GM21447 (cell line): ENCODE results near the gene VWA1.
"Not testable (repeated sequence)": the region's sequence is repeated elsewhere in the genome, so short reads cannot be mapped to it uniquely, and the experiment has no call there.

Experiments used
- ATAC-seq: cut with Tn5 transposase; IDR thresholded peaks from one replicate; pipeline ENCODE4 v1.9.1; 2021; ENCODE audit not compliant: unreplicated experiment

Gene VWA1

DNA sequence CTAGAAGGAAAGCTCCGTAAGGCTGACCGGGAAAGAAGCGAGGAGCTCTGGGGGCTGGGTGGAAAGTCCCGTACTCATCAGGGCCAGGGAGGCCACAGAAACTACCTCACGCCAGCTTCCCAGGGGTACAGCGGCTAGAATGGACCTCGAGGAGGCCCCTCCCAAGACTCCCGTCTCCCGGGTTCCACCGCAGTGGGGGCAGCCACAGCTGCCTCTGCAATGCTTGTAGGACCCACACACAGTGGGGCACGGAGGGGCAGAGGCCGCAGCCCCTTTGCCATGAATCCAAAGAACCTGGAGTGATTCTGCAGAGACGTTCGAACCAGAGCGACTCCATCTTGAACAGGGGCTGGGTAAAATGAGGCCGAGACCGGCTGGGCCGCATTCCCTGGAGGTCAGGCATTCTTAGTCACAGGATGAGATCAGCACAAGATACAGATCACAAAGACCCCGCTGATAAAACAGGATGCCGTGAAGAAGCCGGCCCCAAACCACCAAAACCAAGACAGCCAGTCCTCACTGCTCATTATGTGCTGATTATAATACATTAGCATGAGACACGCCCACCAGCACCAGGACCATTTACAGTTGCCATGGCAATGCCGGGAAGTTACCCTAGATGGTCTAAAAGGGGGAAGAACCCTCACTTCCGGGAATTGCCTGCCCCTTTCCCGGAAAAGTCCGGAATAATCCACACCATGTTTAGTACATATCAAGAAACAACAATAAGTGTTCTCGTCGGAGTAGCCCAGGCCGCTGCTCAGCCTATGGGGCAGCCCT, 12.8 kb upstream of the VWA1 start:
- no peak for ATAC-seq

DNA sequence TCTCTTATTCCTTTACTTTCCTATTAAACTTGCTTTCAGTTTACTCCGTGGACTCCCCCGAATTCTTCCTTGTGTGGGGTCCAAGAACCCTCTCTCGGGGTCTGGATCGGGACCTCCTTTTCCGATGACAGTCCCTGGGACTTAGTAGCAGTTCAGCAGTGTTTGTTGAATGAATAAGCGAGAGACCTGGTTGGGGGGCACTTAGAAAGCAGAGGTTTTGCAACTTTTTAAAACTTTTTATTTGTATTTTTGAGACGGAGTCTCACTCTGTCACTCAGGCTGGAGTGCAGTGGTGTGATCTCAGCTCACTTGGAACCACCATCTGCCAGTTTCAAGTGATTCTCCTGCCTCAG, 12.3 kb upstream of the VWA1 start:
- ATAC-seq, result no peak

DNA sequence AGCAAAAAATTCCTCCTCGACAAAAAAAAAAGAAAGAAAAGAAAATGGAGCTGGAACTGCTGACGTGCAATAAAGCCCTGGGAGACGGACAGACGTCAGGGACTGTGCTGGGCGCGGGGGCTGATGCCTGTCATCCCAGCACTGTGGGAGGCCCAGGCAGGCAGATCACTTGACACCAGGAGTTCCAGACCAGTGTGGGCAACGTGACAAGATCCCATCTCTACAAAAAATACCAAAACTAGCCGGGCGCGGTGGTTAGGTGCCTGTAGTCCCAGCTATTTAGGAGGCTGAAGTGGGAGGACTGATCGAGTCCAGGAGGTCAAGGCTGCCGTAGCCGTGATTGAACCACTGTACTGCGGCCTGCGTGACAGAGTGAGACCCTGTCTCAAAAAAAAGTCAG, 10.8 kb upstream of the VWA1 start:
- ATAC-seq, result no peak

DNA sequence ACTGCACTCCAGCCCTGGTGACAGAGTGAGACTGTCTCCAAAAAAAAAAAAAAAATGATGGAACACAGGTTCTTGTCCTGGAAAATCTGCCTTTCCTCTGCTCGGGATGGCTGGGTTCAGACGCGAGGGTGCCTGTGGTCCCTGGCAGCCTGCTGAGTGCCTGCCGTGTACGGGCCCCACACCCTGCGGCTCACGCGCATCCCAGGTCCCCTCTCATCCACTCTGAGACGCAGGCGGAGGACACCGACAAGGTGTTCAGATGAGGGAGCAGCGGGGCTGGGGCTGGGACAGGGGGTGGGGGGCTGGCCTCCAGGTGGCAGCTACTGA, 10.1 kb upstream of the VWA1 start:
- ATAC-seq, result no peak

DNA sequence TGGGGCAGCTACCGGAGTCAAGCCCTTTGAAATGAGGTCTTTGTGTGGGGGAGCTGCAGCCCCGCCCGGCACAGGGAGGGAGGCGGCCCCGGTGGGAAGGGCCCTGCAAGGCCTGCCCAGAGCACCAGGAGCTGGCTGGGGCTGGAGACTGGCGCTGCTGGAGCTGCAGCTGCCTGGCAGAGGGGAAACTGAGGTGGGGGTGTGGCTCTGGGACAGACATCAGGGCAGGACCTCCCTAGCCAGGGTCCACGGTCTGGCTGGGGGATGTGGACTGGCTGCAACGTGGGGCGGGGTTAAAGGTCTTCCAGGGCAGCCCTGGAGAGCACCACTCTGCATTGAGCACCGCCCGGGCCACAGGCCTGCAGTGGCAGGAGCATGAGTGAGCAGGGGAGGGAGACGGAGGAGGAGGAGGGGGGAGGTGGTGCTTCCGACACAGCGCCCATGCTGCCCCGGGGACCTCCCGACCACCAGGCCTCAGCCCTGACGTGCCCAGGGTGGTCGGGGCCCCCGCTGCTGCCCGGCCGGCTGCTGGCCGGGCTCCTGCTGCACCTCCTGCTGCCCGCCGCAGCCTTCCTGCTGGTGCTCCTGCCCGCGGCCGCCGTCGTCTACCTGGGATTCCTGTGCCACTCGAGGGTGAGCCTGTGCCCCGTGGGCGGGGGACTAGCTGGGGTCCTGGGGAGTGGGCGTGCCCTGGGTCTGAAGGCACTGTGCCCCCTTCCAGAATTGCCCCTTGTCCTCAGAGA, 9.6 kb upstream of the VWA1 start:
- no peak for ATAC-seq

DNA sequence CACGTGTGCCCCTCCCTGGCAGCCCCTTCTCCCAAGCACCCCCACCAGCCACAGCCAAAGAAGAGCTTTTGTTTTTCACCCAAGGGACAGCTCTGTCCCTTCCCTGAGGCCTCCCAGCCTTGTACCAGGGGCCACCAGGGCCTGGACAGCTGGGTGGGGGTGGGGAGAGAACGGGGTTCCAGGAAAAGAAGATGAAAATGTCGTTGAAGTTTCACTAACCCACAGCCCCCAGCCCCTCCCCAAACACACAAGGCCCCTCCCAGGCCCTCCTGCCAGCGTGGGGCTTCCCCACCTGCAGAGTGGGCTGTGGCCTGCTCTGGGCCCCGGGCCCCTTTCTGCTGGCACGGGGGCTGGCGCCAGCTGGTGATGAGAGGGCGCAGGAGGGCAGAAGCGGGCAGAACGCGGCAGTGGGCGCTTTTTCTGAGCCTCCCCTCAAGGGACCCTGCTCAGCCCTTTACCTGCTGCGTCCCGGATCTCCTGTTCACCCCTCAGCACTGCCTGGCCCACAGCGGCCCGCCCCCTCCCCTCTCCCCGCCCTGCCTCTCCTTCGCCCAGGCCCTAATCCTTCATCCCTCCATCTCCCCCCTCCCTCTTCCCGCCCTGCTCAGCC, 8.9 kb upstream of the VWA1 start:
- no peak for ATAC-seq

DNA sequence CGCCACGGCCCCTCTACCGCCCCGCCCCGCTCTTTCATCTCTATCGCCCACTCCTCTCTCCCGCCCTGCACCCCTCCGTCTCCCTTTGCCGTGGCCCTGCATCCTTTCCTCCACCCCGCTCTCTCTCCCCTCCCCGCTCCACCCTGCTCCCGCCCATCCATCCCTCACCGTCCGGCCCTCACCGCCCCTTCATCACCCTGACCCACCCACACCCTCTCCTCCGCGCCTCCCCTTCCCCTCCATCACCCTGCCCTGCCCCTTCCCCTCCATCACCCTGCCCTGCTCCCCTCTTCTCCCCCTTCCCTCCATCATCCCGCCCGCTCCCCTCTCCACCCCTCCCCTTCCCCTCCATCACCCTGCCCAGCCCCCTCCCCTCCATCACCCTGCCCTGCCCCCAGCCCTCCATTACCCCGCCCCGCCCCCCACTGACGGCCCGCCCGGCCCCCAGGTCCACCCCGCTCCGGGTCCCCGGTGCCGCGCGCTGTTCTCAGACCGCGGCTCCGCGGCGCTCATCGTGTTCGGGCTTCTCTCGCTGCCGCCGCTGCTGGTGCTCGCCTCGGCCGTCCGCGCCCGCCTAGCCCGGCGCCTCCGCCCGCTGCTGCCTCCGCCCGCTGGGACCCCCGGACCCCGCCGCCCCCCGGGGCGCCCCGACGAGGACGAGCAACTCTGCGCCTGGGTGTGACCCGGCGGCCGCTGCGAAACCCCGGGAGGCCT, 8.2 kb upstream of the VWA1 start:
- no peak for ATAC-seq

DNA sequence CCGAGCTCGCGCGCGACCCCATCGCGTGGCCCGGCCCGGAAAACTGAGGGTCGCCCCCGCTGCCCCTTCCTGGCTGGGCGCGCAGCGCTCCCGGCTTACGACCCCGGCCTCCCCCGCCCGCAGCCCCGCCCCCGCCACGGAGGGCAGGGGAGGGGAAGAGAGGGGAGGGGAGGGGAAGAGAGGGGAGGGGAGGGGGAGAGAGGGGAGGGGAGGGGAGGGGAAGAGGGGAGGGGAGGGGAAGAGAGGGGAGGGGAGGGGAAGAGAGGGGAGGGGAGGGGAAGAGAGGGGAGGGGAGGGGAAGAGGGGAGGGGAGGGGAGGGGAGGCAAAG, 7.7 kb upstream of the VWA1 start:
- no peak for ATAC-seq

DNA sequence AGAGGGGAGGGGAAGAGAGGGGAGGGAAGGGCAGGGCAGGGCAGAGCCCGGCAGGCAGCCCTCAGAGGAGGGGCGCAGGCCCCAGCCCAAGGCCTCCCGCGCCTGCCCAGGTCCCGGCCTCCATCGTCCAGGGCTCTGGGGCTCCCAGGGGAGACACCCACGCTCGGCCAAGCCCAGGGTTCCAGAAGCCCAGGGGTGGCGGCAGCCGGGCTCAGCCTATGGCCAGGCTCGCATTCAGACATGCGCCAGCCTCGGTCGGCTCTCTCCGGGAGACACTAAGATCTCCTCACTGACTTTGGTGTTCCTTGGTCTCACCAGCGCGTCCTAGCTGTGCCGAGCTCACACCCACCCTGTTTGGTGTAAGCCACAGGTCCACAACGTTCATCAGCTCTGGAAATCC, 7.3 kb upstream of the VWA1 start:
- ATAC-seq, result no peak

DNA sequence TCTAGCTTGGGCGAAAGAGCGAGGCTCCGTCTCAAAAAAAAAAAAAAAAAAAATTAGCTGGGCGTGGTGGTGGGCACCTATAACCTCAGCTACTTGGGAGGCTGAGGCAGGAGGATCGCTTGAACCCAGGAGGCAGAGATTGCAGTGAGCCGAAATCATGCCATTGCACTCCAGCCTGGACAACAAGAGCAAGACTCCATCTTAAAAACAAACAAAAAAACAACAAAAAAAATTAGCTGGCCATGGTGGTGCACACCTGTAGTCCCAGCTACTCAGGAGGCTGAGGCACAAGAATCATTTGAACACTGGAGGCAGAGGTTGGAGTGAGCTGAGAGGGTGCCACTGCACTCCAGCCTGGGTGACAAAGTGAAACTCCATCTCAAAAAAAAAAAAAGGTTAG, 6.5 kb upstream of the VWA1 start:
- not testable (repeated sequence) for ATAC-seq

DNA sequence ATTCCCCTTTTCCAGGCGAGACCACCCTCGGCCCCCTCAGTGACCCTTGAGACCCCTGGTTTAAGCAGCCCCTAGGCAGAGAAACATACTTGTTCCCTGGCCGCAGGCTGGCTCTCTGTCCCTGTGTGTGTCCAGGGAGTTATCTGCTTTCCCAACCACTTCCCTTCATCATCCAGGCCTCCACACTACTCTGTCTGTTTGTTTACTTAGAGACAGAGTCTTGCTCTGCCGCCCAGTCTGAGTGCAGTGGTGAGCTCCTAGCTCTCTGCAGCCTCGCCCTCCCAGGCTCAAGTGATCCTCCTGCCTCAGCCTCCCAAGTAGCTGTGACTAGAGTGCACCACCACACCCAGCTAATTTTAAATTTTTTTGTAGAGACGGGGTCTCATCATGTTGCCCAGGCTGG, 5.8 kb upstream of the VWA1 start:
- ATAC-seq, result no peak

DNA sequence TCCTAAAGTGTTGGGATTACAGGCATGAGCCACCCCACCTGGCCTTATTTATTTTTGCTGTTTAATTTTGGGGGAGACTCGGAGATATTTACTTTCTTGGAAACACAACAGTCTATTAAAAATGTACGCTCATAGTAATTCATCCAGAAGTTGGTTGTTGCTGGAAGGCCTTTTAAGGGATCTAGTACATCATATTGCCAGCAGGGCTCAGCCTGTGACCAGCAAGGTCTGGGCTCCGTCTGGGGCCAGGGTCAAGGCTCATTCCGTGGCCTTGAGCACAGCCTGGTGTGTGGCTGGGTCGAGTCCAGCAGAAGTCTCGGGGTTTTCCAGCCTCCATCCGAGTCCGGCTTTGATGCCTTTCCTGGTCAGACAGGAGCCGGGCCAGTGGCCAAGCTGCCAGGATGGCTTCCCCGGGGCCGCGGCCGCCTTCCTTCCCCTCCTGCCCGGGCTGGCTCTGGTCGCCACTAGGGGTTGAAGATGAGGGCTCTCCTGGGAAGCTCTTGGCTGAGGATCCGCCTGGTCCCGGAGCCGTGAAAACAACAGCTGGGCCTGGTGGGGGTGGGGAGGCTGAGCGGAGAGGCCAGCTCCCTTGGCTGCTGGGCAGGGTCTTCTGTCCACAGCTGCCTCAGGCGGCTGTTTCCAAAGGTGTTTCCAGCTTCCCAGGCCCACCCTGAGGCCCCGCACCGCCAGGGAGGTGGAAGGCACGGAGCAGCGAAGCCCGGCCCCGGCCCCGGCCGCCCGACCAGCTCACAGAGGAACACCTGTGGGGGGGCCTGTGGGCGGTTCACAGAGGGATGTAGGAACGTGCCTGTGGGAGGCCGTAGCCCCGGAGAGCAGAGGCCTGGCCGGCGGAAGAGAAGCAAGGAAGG, 5.1 kb upstream of the VWA1 start:
- no peak for ATAC-seq

DNA sequence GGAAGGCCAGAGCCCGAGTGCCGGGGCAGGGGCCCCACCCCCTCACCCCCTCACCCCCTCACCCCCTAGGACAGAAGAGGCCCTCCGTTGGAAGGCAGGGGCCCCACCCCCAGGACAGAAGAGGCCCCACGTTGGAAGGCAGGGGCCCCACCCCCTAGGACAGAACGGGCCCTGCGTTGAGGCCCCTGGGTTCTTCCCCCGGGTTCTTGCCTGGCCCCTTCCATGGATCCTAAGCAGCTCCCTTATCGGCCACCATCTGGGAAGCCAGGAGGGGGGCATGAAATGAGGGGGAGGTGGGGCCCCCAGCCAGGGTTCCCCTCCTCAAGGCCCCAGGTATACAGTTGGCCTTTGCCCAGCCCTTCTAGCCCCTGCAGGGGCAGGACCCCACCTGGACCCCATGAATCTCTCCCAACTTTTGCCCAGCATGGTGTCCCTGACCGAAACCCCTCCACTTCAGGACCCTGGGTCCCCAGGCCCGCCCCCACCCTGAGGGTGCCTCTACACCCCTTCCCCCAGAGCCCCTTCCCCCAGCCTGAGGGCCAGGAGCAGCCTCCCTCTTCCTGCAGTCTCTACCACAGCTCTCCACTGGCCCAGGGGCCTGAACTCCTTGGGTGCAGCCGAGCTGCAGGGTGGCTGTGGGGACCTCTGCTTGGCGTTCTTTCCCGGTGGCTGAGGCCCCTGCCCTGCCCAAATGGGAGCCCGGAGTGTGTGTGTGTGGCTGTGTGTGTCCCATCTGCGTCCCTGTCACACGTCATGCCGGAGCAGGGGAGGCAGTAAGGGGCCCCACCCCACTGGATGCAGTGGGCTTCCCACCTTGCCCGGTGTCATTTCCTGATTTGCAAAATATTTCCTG, 4.3 kb upstream of the VWA1 start:
- ATAC-seq, result no peak

DNA sequence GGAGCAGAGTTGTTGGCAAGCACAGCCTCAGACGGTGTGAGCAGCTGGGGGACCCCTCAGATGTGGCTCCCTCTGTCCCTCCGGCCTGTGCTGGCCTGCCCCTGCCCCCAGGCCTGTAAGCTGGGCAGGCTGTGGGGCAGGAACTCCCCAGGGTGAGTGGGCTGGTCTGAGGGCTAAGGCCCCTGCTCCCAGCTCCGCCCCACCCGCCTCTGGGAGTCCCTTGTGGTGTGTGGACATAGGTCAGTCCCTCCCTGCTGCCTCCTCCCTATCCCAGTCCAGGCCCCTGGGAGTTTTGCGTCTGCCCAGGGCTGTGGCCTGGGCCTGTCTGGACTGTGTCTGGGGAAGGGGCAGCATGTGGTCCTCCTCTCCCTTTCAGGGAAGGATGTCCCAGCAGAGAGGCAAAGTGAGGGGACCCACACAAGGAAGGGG, 3.6 kb upstream of the VWA1 start:
- ATAC-seq, result no peak

DNA sequence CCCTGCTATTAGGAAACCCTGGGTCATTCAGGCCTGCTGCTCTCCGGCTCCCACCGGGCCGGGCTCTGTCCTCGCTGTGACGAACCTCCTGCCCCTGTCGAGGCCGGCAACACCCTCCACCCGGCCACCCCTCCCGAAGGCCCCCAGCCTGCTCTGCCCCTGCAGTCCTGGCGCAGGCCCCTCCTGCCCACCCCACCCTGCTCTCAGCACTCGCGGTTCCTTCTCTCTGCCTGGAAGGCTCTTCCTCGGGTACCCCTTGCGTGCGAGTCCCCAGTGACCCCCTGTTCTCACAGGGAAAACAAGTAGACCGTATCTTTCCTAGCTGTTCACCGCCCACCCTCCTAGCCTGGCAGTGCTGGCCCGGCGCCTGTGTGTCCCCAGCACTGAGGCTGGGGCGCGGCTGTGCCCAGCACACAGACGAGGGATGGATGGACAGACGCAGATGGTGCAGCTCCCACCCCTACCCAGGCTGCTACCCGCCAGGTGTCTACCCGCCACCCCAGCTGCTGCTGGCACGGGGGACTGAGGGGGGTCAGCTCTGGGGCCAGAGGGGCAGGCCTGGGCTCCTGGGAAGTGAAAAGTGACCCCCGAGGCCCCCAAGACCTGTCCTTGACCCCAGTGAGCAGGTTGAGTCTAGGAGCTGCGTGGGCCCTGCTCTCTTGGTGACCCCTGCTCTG, 3.1 kb upstream of the VWA1 start:
- ATAC-seq, result no peak

DNA sequence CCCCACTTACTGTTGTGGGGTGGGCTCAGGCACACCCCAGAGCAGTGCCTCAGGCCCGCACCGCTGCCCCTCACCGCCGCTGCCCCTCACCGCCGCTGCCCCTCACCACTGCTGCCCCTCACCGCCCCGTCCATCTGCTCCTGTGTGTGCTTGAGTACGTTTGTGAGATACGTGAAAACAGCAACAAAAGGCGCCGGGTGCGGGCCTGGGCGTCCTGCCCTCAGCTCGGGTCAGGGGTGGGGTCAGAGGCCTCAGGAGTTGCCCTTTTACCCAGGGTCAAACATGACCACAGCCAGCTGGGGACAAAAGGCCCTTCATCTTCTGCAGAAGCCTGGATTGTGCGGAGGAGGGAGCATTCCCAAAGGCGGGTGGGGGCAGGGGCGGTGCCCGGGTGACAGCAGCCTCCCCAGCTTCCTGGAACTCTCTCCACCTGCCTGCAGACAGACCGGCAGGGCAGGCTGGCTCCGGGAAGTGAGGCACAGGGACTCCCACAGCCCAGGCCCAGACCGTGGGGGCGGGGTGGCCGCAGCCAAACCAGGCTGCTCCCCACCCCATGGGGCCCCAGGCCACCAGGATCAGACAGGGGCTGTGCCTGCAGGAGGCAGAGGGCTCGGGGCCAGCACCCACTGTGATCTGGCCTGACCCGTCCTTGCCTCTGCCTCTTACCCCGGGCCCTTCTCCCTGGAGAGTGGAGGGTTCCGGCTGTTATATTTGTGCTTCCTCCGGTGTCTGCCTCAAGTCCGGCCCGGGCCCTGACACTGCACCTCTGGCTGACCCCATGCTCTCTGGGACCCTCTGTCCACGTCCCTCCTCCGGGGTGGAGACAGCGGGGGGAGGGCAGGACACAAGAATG, 2.3 kb upstream of the VWA1 start:
- no peak for ATAC-seq

DNA sequence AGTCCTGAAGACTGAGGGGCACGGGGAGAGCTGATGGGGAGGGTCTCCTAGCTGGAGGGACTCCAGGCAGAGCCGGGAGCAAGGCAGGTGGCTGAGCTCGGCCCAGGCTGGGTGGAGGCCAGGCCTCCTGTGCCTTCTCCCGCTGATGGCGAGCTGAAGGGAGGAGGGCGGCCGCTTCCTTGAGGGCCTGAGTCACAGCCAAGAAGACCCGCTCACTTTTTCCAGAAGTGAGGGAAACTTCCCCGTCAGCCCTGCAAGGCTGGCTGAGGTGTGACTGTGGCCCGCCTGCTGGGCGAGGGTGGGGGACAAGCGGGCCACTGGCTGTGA, 1.7 kb upstream of the VWA1 start:
- no peak for ATAC-seq

DNA sequence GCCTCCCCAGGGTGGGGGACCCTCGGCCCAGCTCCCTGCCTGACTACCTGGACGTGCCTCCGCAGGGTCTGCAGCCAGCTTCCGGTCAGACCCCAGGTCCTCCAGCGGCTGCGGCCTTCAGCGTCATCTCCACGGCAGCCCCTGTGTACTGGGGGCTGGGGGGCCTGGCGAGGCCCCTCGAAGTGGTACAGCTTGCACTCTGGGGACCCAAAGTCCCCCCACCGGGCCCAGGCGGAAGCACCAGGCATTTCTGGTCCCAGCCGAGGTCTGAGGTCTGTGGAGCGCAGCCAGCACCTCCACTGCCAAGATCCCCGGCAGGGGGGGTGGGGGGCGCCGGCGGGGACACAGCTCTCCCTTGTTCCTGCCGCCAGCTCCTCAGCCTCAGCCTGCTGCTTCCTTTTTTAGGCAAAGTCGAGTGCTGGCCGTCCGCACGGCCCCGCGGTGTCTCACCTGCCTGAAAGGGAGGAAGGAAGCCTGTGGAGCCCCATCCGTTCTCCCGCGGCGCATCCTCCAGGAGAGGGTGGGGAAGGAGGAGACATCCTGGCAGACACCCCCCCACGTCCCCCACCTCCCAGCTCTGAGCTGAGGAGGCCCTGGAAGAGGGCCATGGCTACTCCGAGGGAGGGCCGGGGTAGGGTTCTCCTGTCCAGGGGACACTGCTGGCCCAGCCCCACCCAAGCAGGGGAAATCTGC, 1.2 kb upstream of the VWA1 start:
- no peak for ATAC-seq
